Sigmoid colon (tissue), 7 donors: ENCODE data around the gene CD34. TPM values are rescaled to one million over a fixed set of nuclear protein-coding genes. Genes with fewer than 3 reads are reported as not detected.

Source experiments
- DNase-seq: peaks from one replicate; pipeline ENCODE4 v3.0.0-alpha.2; 2019
- H3K27ac ChIP-seq, 4 donors: fragments of 200-600 bp; sonication (generic); one replicate each; pipeline ENCODE4 v1.5.1; 2016 to 2019; ENCODE audit warnings: mild to moderate bottlenecking in 1 of 4
- H3K27me3 ChIP-seq, 3 donors: fragments of 200-600 bp; sonication (generic); one replicate each; pipeline ENCODE4 v1.5.1; 2019; ENCODE audit warnings: mild to moderate bottlenecking in 1 of 3
- H3K36me3 ChIP-seq, 4 donors: fragments of 200-600 bp; sonication (generic); one replicate each; pipeline ENCODE4 v1.5.1; 2016 to 2019
- H3K4me1 ChIP-seq, 4 donors: fragments of 200-600 bp; sonication (generic); one replicate each; pipeline ENCODE4 v1.5.1; 2017 to 2019
- H3K4me3 ChIP-seq, 4 donors: fragments of 200-600 bp; sonication (generic); one replicate each; pipeline ENCODE4 v1.5.1; 2017 to 2019; ENCODE audit warnings: mild to moderate bottlenecking in 2 of 4, moderate library complexity in 1 of 4
- H3K9me3 ChIP-seq, 4 donors: fragments of 200-600 bp in 3 of 4; sonication (generic) in 3 of 4; one replicate each; pipeline versions ENCODE4 v1.5.1 to v1.6.1; 2013 to 2019
- CTCF ChIP-seq, 4 experiments: fragments of 450-650 bp in 3 of 4; fragments of 200-600 bp in 1 of 4; IDR thresholded peaks; one replicate each; pipeline ENCODE4 v1.5.1; 2016 to 2019; ENCODE audit warnings: antibody characterized with exemption in 4 of 4, mild to moderate bottlenecking in 3 of 4, moderate library complexity in 2 of 4
- EP300 ChIP-seq, 4 donors: sonication (generic); formaldehyde crosslinking; IDR thresholded peaks; one replicate each; pipeline ENCODE4 v1.6.1; 2017; ENCODE audit warnings: antibody characterized with exemption in 4 of 4
- POLR2A ChIP-seq, 2 donors: fragments of 450-650 bp; IDR thresholded peaks; one replicate each; pipeline ENCODE4 v1.6.1; 2016; ENCODE audit warnings: antibody characterized with exemption in 2 of 2, mild to moderate bottlenecking in 2 of 2, moderate library complexity in 2 of 2
- POLR2AphosphoS5 ChIP-seq, 4 donors: sonication (generic); formaldehyde crosslinking; IDR thresholded peaks; one replicate each; pipeline ENCODE4 v1.6.1; 2017; ENCODE audit warnings: antibody characterized with exemption in 4 of 4
- WGBS, 2 donors: extraction: QIAGEN DNeasy Blood & Tissue Kit; methylation state at CpG; one replicate each; pipeline ENCODE4 v1.1.7; 2013; 5-methylcytosine and 5-hydroxymethylcytosine counted together
- intact Hi-C: fragments of 100-400 bp; cut with DNase I; formaldehyde crosslinking; loops from one replicate; pipeline ENCODE4 v1.15.1; 2023
- polyA plus RNA-seq, 3 donors: library from polyadenylated mRNA; stranded (reverse); fragments of 200-250 nt; gene quantifications; one replicate each; pipeline ENCODE4 v1.2.3, GENCODE V29; 2013
- total RNA-seq, 4 donors: library from RNA; depleted of rRNA; stranded (reverse); fragments of >200 nt; gene quantifications; one replicate each; pipeline ENCODE4 v1.1.0, GENCODE V29; 2016
- donor health status: healthy with polysubstance abuse.
- donor health status: Bipolar disorder and iron deficiency.
- donor health status: healthy.

CD34 gene
- total RNA-seq (10 to 100 TPM; 15.9 to 58.7 (median 32.1) TPM), polyA plus RNA-seq (10 to 100 TPM in 1 of 3 donors, 1 to 10 TPM in 2; 1.8 to 10.2 (median 8.4) TPM)

- intact Hi-C loops: no loop called here
- Histone ChIP-seq H3K27me3 (peaks cover 0 to 37% (median 7%) of the 10 kb centered on the region in 3 donors), H3K4me3 (peak within 1 kb of the TSS; percentile 44 to 53 (median 48)), H3K9me3 (no peaks in the 10 kb centered on the region), H3K36me3 (no peaks in the 10 kb centered on the region), H3K27ac (peak within 1 kb of the TSS; percentile 70 to 82 (median 74)), H3K4me1 (peaks cover 0 to 11% (median 9%) of the 10 kb centered on the region in 4 donors)
- TF ChIP-seq POLR2AphosphoS5 (IDR thresholded peaks at IDR 0.05): peak; percentile 27 to 66 (median 50)
- TF ChIP-seq POLR2A (IDR thresholded peaks at IDR 0.05): peak in 1 of 2 donors; percentile 21
- TF ChIP-seq CTCF (IDR thresholded peaks at IDR 0.05): no peak
- 3 to 9% methylated on average over 56 of the region's 56 CpGs for WGBS, 2 donors
- DNase-seq: peak; percentile 88
These were observed at the start of gene CD34 for GRCh38 chr1:207910591-207911354. Gene CD34 (minus strand): TSS chr1:207911125. CDS start chr1:207911080, 45 bp downstream.

GRCh38 chr1:207960346-207960745 is 49.4 kb upstream of the CD34 start:
- intact Hi-C loops: loop anchor here (5.0 kb wide), 1 partner anchor 153 kb away; no protein-coding TSS in a partner anchor

GRCh38 chr1:207959910-207960309 is 49.0 kb upstream of the CD34 start:
- DNase-seq: no peak
- H3K4me3 ChIP-seq: peak overlapping the region in 3 of 4 donors; percentile 49 to 56 (median 56)
- intact Hi-C loops: loop anchor here (5.0 kb wide), 2 partner anchors 153 to 908 kb away; partner anchors contain the start of genes PFKFB2 and YOD1
- H3K9me3 ChIP-seq: no peaks in the 10 kb centered on the region
- no peaks in the 10 kb centered on the region for H3K36me3 ChIP-seq
- 77 to 87% methylated on average over 5 of the region's 5 CpGs for WGBS, 2 donors
- peaks cover 0 to 47% (median 36%) of the 10 kb centered on the region in 4 donors for H3K4me1 ChIP-seq
- H3K27ac ChIP-seq: peak overlapping the region; percentile 90 to 96 (median 93)
- TF ChIP-seq POLR2A (IDR thresholded peaks at IDR 0.05) (no peak), EP300 (IDR thresholded peaks at IDR 0.05) (no peak), POLR2AphosphoS5 (IDR thresholded peaks at IDR 0.05) (no peak), CTCF (IDR thresholded peaks at IDR 0.05) (no peak)
- no peaks in the 10 kb centered on the region for H3K27me3 ChIP-seq

More at GRCh38 chr1:207960346-207960745, 49.4 kb upstream of the CD34 start:
- Histone ChIP-seq H3K4me1 (peaks cover 0 to 47% (median 36%) of the 10 kb centered on the region in 4 donors), H3K4me3 (no peak overlapping the region), H3K36me3 (no peaks in the 10 kb centered on the region), H3K9me3 (no peaks in the 10 kb centered on the region), H3K27ac (peak overlapping the region; percentile 90 to 96 (median 93)), H3K27me3 (no peaks in the 10 kb centered on the region)
- WGBS, 2 donors: 94 to 95% methylated on average over 4 of the region's 4 CpGs
- no peak for DNase-seq
- TF ChIP-seq POLR2A (IDR thresholded peaks at IDR 0.05): no peak
- no peak for TF ChIP-seq EP300 (IDR thresholded peaks at IDR 0.05)
- TF ChIP-seq CTCF (IDR thresholded peaks at IDR 0.05): no peak
- TF ChIP-seq POLR2AphosphoS5 (IDR thresholded peaks at IDR 0.05): no peak

- peak; percentile 94 for DNase-seq
- Histone ChIP-seq H3K27me3 (no peaks in the 10 kb centered on the region), H3K36me3 (no peaks in the 10 kb centered on the region), H3K27ac (peak overlapping the region; percentile 90 to 96 (median 93)), H3K4me3 (peak overlapping the region; percentile 27 to 56 (median 52)), H3K4me1 (peaks cover 0 to 47% (median 36%) of the 10 kb centered on the region in 4 donors), H3K9me3 (no peaks in the 10 kb centered on the region)
- TF ChIP-seq POLR2AphosphoS5 (IDR thresholded peaks at IDR 0.05) (peak in 3 of 4 donors; percentile 39 to 62 (median 58)), POLR2A (IDR thresholded peaks at IDR 0.05) (no peak)
- 7 to 18% methylated on average over 76 of the region's 76 CpGs for WGBS, 2 donors
- intact Hi-C loops: loop anchor here (5.0 kb wide), 1 partner anchor 907 kb away; the partner anchor contains the start of genes PFKFB2 and YOD1
These were observed 48.4 kb upstream of the CD34 start for GRCh38 chr1:207959141-207959825.
